ENCODE results near the gene TMEM79. TPM values are rescaled to one million over a fixed set of nuclear protein-coding genes. Genes with fewer than 3 reads are reported as not detected.

Gene TMEM79
- total RNA-seq, 4 donors from 2014 or later: 96.9 to 111 (median 101) TPM

DNA sequence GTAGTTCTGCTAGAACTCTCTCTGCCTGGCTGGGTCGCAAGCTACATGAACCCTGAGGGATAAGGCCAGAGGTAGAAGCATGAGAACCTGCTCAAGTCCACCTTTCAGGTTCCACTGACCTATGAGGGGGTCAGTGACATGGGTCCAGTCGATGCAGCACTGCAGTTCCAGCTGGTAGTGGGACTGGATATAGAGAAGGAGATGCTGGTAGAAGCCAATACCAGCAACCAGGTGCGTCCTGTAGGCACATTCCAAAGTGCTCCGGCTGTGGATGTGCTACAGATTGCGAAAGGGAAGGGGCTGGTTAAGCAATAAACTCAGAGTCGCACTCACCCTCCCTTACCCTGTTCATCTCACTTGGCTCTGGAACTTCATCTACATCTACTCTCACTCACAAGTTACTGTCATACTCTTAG lies 7.2 kb upstream of the TMEM79 start:
- intact Hi-C loops (cut with DNase I; ENCODE audit: low total_unique reads): no loop called here
- DNase-seq (ENCODE audit: low spot score in 2 of 2): peak in 1 of 2 donors; percentile 77
- 60 to 66% methylated on average over 6 of the region's 6 CpGs for WGBS, 2 donors
- H3K4me3 ChIP-seq (ENCODE audit: low read depth, poor library complexity, severe bottlenecking): no peak overlapping the region
- TF ChIP-seq, protein P1, sequence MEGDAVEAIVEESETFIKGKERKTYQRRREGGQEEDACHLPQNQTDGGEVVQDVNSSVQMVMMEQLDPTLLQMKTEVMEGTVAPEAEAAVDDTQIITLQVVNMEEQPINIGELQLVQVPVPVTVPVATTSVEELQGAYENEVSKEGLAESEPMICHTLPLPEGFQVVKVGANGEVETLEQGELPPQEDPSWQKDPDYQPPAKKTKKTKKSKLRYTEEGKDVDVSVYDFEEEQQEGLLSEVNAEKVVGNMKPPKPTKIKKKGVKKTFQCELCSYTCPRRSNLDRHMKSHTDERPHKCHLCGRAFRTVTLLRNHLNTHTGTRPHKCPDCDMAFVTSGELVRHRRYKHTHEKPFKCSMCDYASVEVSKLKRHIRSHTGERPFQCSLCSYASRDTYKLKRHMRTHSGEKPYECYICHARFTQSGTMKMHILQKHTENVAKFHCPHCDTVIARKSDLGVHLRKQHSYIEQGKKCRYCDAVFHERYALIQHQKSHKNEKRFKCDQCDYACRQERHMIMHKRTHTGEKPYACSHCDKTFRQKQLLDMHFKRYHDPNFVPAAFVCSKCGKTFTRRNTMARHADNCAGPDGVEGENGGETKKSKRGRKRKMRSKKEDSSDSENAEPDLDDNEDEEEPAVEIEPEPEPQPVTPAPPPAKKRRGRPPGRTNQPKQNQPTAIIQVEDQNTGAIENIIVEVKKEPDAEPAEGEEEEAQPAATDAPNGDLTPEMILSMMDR (IDR thresholded peaks at IDR 0.05): no peak
- no peak for TF ChIP-seq POLR2A (IDR thresholded peaks at IDR 0.05)

DNA sequence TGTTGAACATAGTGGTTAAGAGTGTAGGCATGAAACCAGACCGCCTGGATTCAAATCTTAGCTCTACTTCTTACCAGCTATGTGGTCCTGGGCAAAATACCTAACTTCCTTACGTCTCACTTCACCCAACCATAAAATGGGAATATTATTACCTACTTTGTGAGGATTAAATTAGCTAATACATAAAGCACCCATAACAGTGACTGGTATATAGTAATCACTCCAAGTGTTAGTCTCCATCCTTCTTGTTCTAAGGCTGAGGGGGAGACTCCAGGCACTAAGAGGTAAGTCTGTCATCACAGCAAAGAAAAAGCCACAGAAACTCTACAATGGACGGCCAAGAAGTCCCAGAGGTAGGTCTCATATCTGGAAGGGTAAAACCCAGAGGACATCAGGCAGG lies 4.3 kb upstream of the TMEM79 start:
- intact Hi-C loops (cut with DNase I; ENCODE audit: low total_unique reads): no loop called here
- WGBS, 2 donors: 89 to 95% methylated on average over 3 of the region's 3 CpGs
- H3K4me3 ChIP-seq (ENCODE audit: low read depth, poor library complexity, severe bottlenecking): no peak overlapping the region
- DNase-seq (ENCODE audit: low spot score in 2 of 2): no peak
- no peak for TF ChIP-seq POLR2A (IDR thresholded peaks at IDR 0.05)
- TF ChIP-seq, protein P1 (IDR thresholded peaks at IDR 0.05): no peak

DNA sequence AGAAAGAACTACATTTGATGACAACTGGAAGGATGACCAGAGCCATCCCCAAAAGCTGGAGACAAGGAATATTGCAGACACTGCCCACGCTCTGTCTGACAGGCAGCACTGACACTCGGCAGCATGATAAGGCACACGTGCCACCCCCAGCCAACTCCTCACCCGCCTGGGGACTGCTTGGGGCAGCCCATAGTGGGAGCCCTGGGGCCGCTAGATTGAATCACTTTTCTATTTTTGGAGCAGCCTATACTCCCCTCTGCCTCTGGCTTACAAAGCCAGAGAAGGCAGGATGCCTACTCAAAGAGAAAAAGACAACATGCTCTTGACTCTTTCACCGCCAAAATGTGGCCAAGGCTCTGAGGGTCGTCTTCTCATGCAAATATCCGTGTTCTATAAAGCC lies 2.8 kb upstream of the TMEM79 start:
- DNase-seq (ENCODE audit: low spot score in 2 of 2): no peak
- intact Hi-C loops (cut with DNase I; ENCODE audit: low total_unique reads): no loop called here
- H3K4me3 ChIP-seq (ENCODE audit: low read depth, poor library complexity, severe bottlenecking): no peak overlapping the region
- TF ChIP-seq, protein P1 (IDR thresholded peaks at IDR 0.05): no peak
- TF ChIP-seq POLR2A (IDR thresholded peaks at IDR 0.05): no peak
- WGBS, 2 donors: 11 to 15% methylated on average over 8 of the region's 8 CpGs

GRCh38 chr1:156281693-156282478 lies 2.2 kb upstream of the TMEM79 start:
- 6 to 8% methylated on average over 22 of the region's 22 CpGs for WGBS, 2 donors
- TF ChIP-seq, protein P1 (IDR thresholded peaks at IDR 0.05): no peak
- TF ChIP-seq POLR2A (IDR thresholded peaks at IDR 0.05): no peak
- intact Hi-C loops (cut with DNase I; ENCODE audit: low total_unique reads): no loop called here
- DNase-seq (ENCODE audit: low spot score in 2 of 2): no peak
- H3K4me3 ChIP-seq (ENCODE audit: low read depth, poor library complexity, severe bottlenecking): peak overlapping the region; percentile 84

GRCh38 chr1:156282479-156283222 lies 1.5 kb upstream of the TMEM79 start, which contains the start of gene SMG5:
Gene SMG5 (minus strand): TSS chr1:156282825. CDS start chr1:156282680, 145 bp downstream.
- peak; percentile 96 to 99 for DNase-seq (ENCODE audit: low spot score in 2 of 2)
- peak in 1 of 2 donors; percentile 49 for TF ChIP-seq POLR2A (IDR thresholded peaks at IDR 0.05)
- TF ChIP-seq, protein P1 (IDR thresholded peaks at IDR 0.05): no peak
- WGBS, 2 donors: 1% methylated on average over 36 to 38 of the region's 50 CpGs
- peak within 1 kb of the TSS; percentile 84 for H3K4me3 ChIP-seq (ENCODE audit: low read depth, poor library complexity, severe bottlenecking)
- intact Hi-C loops (cut with DNase I; ENCODE audit: low total_unique reads): no loop called here
